K562 (cell line): ENCODE results near the gene SLC20A1. TPM values are rescaled to one million over a fixed set of nuclear protein-coding genes. Genes with fewer than 3 reads are reported as not detected.

Experiments used
- ATAC-seq: fragments of 200-7000 bp; cut with Tn5 transposase; 3 replicates; pipeline ENCODE4 v1.9.1; 2020; ENCODE audit warnings: moderate library complexity
- BruUV-seq: library from RNA; stranded (reverse); fragments of 400-500 nt; replicated peaks from 2 replicates; lab custom pipeline; 2021; lab: Mats Ljungman, UMichigan
- CTCF ChIA-PET: fragments of 300-600 bp; formaldehyde crosslinking; extraction: SDS; loops from one replicate; lab custom pipeline; 2021; ENCODE audit warnings: low intra/inter-chr PET ratio; lab: Yijun Ruan, JAX
- POLR2A ChIA-PET: fragments of 300-600, 350-650 bp; sonication (Branson Sonifier 250); formaldehyde crosslinking; extraction: SDS; loops from one replicate; lab custom pipeline; 2021; ENCODE audit warnings: antibody characterized with exemption, inconsistent platforms; lab: Yijun Ruan, JAX
- DNase-seq, 4 experiments: peaks; one replicate each; pipeline versions ENCODE4 v3.0.0 to v3.0.0-alpha.2; 2011 to 2018; ENCODE audit warnings: low spot score in 3 of 4, mixed read lengths in 3 of 4; ENCODE audit errors: extremely low read depth in 1 of 4
- FAIRE-seq: peaks from 2 replicates; lab custom pipeline; 2011; peaks lifted over from hg19 to GRCh38; lab: Jason Lieb, UNC
- H2AFZ ChIP-seq: 2 replicates; pipeline ENCODE4 v1.6.0; 2011; ENCODE audit warnings: low read depth, low read length, control low read depth, inconsistent platforms
- H3K27ac ChIP-seq: fragments of 200-600 bp; 3 replicates; pipeline ENCODE4 v1.8.0; 2011; ENCODE audit warnings: low read depth, mild to moderate bottlenecking, control low read depth, inconsistent platforms, low read length, moderate library complexity, mixed read lengths; ENCODE audit errors: extremely low read depth
- H3K27me3 ChIP-seq, 2 experiments: fragments of 300-600 bp in 1 of 2; 2 replicates in 1 of 2; 3 replicates in 1 of 2; pipeline versions ENCODE4 v1.6.0 to v1.8.0; 2011; ENCODE audit warnings: inconsistent platforms in 2 of 2, low read length in 2 of 2, mild to moderate bottlenecking in 1 of 2, mixed read lengths in 1 of 2, moderate library complexity in 1 of 2; ENCODE audit not compliant: control insufficient read depth in 2 of 2, insufficient read depth in 2 of 2
- H3K36me3 ChIP-seq: fragments of 300-600 bp; 3 replicates; pipeline ENCODE4 v1.8.0; 2011; ENCODE audit warnings: mild to moderate bottlenecking, low read length, inconsistent platforms; ENCODE audit not compliant: control insufficient read depth, insufficient read depth
- H3K4me1 ChIP-seq, 2 experiments: fragments of 200-600 bp in 1 of 2; replicated peaks in 1 of 2; 2 replicates in 1 of 2; 3 replicates in 1 of 2; pipeline versions ENCODE4 v1.5.1 to v1.8.0; 2011; ENCODE audit warnings: inconsistent platforms in 2 of 2, low read length in 2 of 2, mild to moderate bottlenecking in 1 of 2, mixed read lengths in 1 of 2, moderate library complexity in 1 of 2; ENCODE audit not compliant: control insufficient read depth in 2 of 2, insufficient read depth in 2 of 2
- H3K4me2 ChIP-seq: 2 replicates; pipeline ENCODE4 v1.6.1; 2011; ENCODE audit warnings: low read length, control low read depth, inconsistent platforms, mixed read lengths; ENCODE audit not compliant: insufficient read depth
- H3K4me3 ChIP-seq: fragments of 200-600 bp; sonication (generic), shearing (Covaris generic); 2 replicates; pipeline ENCODE4 v1.5.1; 2016; ENCODE audit warnings: control low read depth, inconsistent platforms
- H3K79me2 ChIP-seq: fragments of 200-600 bp; 3 replicates; pipeline ENCODE4 v1.8.0; 2011; ENCODE audit warnings: low read length, inconsistent platforms; ENCODE audit not compliant: control insufficient read depth, insufficient read depth
- H3K9ac ChIP-seq, 2 experiments: 2 replicates each; pipeline versions ENCODE4 v1.6.0 to v1.6.1; 2011; ENCODE audit warnings: low read depth in 2 of 2, low read length in 2 of 2, control low read depth in 1 of 2, inconsistent platforms in 1 of 2, mild to moderate bottlenecking in 1 of 2, mixed read lengths in 1 of 2; ENCODE audit not compliant: insufficient read depth in 1 of 2
- H3K9me1 ChIP-seq: one replicate; pipeline ENCODE4 v1.6.0; 2011; ENCODE audit warnings: inconsistent platforms, mild to moderate bottlenecking, low read length, moderate library complexity; ENCODE audit not compliant: control insufficient read depth, insufficient read depth
- H3K9me3 ChIP-seq: replicated peaks from 2 replicates; pipeline ENCODE4 v1.5.1; 2011; ENCODE audit warnings: low read depth, low read length, inconsistent platforms; ENCODE audit not compliant: control insufficient read depth, insufficient read depth
- H4K20me1 ChIP-seq: replicated peaks from 2 replicates; pipeline ENCODE4 v1.6.1; 2011; ENCODE audit warnings: low read length, inconsistent platforms, mixed read lengths; ENCODE audit not compliant: control insufficient read depth, insufficient read depth
- BRF1 ChIP-seq: IDR thresholded peaks from 3 replicates; pipeline ENCODE4 v1.6.1; 2011; ENCODE audit warnings: borderline replicate concordance, mild to moderate bottlenecking; ENCODE audit not compliant: insufficient read length; ENCODE audit errors: extremely low read depth
- ERF ChIP-seq: fragments of 450-650 bp; formaldehyde crosslinking; IDR thresholded peaks from 2 replicates; pipeline ENCODE4 v1.4.0; 2020; ENCODE audit warnings: mild to moderate bottlenecking, mixed read lengths
- GTF2A2 ChIP-seq: IDR thresholded peaks from 2 replicates; pipeline ENCODE4 v1.6.1; 2016; ENCODE audit warnings: mild to moderate bottlenecking, missing genetic modification characterization, missing compliant biosample characterization
- KDM1A ChIP-seq, 2 experiments: fragments of 450-650 bp; IDR thresholded peaks; 2 replicates each; pipeline ENCODE4 v1.6.1; 2016; ENCODE audit warnings: mild to moderate bottlenecking in 2 of 2
- LARP7 ChIP-seq: fragments of 450-650 bp; IDR thresholded peaks from 2 replicates; pipeline ENCODE4 v1.6.1; 2016
- SP1 ChIP-seq: sonication (generic); formaldehyde crosslinking; IDR thresholded peaks from 2 replicates; pipeline ENCODE4 v1.8.1; 2022; ENCODE audit warnings: mild to moderate bottlenecking, missing genetic modification reagents
- SPI1 ChIP-seq: IDR thresholded peaks from 2 replicates; pipeline ENCODE4 v1.6.1; 2011; ENCODE audit warnings: low read depth, low read length, control low read depth, borderline replicate concordance
- SRSF7 ChIP-seq: fragments of 200-400 bp; formaldehyde crosslinking; optimal IDR thresholded peaks from 2 replicates; pipeline ENCODE3; 2017; ENCODE audit warnings: mild to moderate bottlenecking, low read depth, low read length
- THRAP3 ChIP-seq: fragments of 450-650 bp; IDR thresholded peaks from 2 replicates; pipeline ENCODE4 v1.6.1; 2016; ENCODE audit warnings: mild to moderate bottlenecking, inconsistent platforms, borderline replicate concordance
- ZC3H4 ChIP-seq: sonication (generic); formaldehyde crosslinking; IDR thresholded peaks from 2 replicates; pipeline ENCODE4 v1.9.0; 2021; ENCODE audit warnings: missing genetic modification reagents, borderline replicate concordance
- ZNF253 ChIP-seq: fragments of 250-450 bp; sonication (Bioruptor Pico); conservative IDR thresholded peaks from 2 replicates; pipeline ENCODE4 v1.6.1; 2021; ENCODE audit warnings: mild to moderate bottlenecking
- ZNF395 ChIP-seq: fragments of 200-800 bp; sonication (Bioruptor generic); IDR thresholded peaks from 2 replicates; pipeline ENCODE4 v1.6.1; 2017; ENCODE audit warnings: missing genetic modification characterization, missing compliant biosample characterization
- ZNF507 ChIP-seq: conservative IDR thresholded peaks from 2 replicates; pipeline ENCODE4 v1.6.1; 2017; ENCODE audit warnings: missing genetic modification characterization, missing compliant biosample characterization
- ZNF695 ChIP-seq: fragments of 450-650 bp; formaldehyde crosslinking; IDR thresholded peaks from 2 replicates; pipeline ENCODE4 v1.4.0; 2020; ENCODE audit warnings: mild to moderate bottlenecking, moderate library complexity
- ZNF780A ChIP-seq: fragments of 250-450 bp; sonication (Bioruptor Pico); IDR thresholded peaks from 2 replicates; pipeline ENCODE4 v1.5.0; 2021; ENCODE audit warnings: mild to moderate bottlenecking
- WGBS: fragments of 100-300 bp; shearing (Covaris generic); methylation state at CpG from one replicate; pipeline ENCODE4 v1.1.6; 2016; ENCODE audit warnings: low coverage, mixed read lengths; ENCODE audit not compliant: insufficient coverage; ENCODE audit errors: missing lambda C conversion rate; 5-methylcytosine and 5-hydroxymethylcytosine counted together
- in situ Hi-C: fragments of 300-500 bp; cut with MboI; formaldehyde crosslinking; loops from 4 replicates; pipeline ENCODE4 v1.15.0; 2018; ENCODE audit warnings: inconsistent platforms, mixed read lengths
- intact Hi-C: fragments of 100-400 bp; cut with micrococcal nuclease; formaldehyde crosslinking; loops from 2 replicates; pipeline ENCODE4 v1.14.2; 2022
- polyA plus RNA-seq, 8 experiments: library from polyadenylated mRNA; depleted of rRNA in 4 of 8; stranded (reverse) in 5 of 8; unstranded in 3 of 8; fragments of >200 nt; fragmentation: Nextera tagmentation in 2 of 8; fragmentation: Illumina TruSeq in 1 of 8; extraction: Ambion mirVana in 2 of 8; extraction: Trizol in 1 of 8; gene quantifications; 2 replicates each; pipeline versions ENCODE4 v1.2.1 to v1.2.3, GENCODE V29; 2011 to 2014; ENCODE audit warnings: inconsistent platforms in 1 of 8, missing spikeins in 1 of 8
- total RNA-seq, 7 experiments: library from RNA; depleted of rRNA in 6 of 7; stranded (reverse); fragments of >200 nt in 6 of 7; fragmentation: Illumina TruSeq in 2 of 7; extraction: Trizol in 2 of 7; gene quantifications; 2 replicates each; pipeline versions ENCODE4 v1.2.1 to v1.2.3, GENCODE V29; 2011 to 2021; ENCODE audit warnings: low replicate concordance in 1 of 7

SLC20A1 gene
- total and polyA plus RNA-seq, 9 of the 15 experiments (the other 6 are each of a cell fraction or from before 2014, with no cell fraction given) = 53.8 to 150 (median 74.7) TPM

DNA sequence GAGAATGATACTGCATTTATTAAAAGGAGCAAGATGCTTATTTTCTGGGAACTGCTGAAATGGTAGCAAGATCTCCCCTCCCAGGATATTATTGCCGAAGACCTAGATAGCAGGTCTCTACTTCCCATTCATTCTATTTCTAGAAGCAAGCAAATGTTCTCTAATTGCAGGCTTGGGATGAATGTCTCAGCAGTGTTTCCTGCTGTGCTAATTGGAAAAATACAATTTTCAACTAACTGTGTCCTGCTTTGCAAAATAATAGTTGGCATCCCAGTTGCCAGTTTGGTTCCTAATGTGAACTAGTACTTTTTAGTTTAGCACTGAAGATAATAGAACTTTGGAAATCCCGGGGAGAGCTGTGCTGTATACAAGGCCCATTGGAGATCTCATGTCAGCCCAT, 26.1 kb downstream of the SLC20A1 start:
- H3K4me2 ChIP-seq = no peak overlapping the region
- TF ChIP-seq GTF2A2 (no peak), ZNF780A (no peak), ERF (CRISPR knock-in tag) (no peak), BRF1 (no peak), ZNF253 (CRISPR knock-in tag) (no peak), SPI1 (no peak), LARP7 (no peak), ZC3H4 (CRISPR knock-in tag) (no peak), THRAP3 (no peak), ZNF507 (no peak), SP1 (CRISPR knock-in tag) (no peak), ZNF695 (no peak), SRSF7 (no peak), ZNF395 (CRISPR knock-in tag) (no peak), KDM1A (IDR thresholded peaks at IDR 0.05) (no peak)
- POLR2A ChIA-PET = interaction anchor here (0.6 to 2.4 kb wide), 8 partner anchors 8 to 140 kb away, joined by 3 to 13 read pairs (median 6); partner anchors contain the start of gene SLC20A1
- CTCF ChIA-PET = no interaction called here
- no peak overlapping the region for H3K27ac ChIP-seq
- H3K9me3 ChIP-seq = no peaks in the 10 kb centered on the region
- intact Hi-C loops (no loop called here), in situ Hi-C loops (no loop called here)
- H3K79me2 ChIP-seq = no peaks in the 10 kb centered on the region
- H3K27me3 ChIP-seq = no peaks in the 10 kb centered on the region
- no TSS peak for BruUV-seq
- H3K4me1 ChIP-seq = peaks cover 7 to 27% of the 10 kb centered on the region in 2 experiments; a peak in 4 of 5 replicates
- DNase-seq = no peak
- 49% methylated on average over 2 of the region's 2 CpGs for WGBS
- no peak for ATAC-seq
- no peak overlapping the region for H3K9ac ChIP-seq
- H3K9me1 ChIP-seq = no peaks in the 10 kb centered on the region
- H4K20me1 ChIP-seq = no peaks in the 10 kb centered on the region
- no peaks in the 10 kb centered on the region for H3K36me3 ChIP-seq
- H2AFZ ChIP-seq = peak overlapping the region; percentile 3; the same call in 1 of the 2 replicates
- FAIRE-seq = no peak
- H3K4me3 ChIP-seq = no peak overlapping the region
